ENCODE results near the gene CEMIP. TPM values are rescaled to one million over a fixed set of nuclear protein-coding genes. Genes with fewer than 3 reads are reported as not detected.

Gene CEMIP
- total and polyA plus RNA-seq, 2 of the 8 experiments (the other 6 are each of a cell fraction or from before 2014, with no cell fraction given) = 0.11 to 0.60 TPM

DNA sequence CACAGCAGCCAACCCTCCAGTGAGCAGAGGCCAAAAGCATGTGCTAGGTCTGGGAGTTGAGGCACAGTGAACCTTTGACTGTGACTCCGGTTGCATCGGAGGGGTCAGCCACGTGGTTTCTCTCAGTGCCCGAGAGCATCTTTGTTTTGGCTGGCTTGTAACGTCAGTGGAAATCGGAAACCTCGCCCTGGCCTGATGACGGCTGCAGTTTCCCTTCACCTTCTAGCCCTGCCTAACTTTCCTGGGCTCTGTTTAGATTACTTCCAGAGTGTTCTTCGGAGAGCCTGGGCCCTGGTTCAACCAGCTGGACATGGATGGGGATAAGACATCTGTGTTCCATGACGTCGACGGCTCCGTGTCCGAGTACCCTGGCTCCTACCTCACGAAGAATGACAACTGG is 153.8 kb downstream of the CEMIP start (continued):
- TF ChIP-seq, protein P1, sequence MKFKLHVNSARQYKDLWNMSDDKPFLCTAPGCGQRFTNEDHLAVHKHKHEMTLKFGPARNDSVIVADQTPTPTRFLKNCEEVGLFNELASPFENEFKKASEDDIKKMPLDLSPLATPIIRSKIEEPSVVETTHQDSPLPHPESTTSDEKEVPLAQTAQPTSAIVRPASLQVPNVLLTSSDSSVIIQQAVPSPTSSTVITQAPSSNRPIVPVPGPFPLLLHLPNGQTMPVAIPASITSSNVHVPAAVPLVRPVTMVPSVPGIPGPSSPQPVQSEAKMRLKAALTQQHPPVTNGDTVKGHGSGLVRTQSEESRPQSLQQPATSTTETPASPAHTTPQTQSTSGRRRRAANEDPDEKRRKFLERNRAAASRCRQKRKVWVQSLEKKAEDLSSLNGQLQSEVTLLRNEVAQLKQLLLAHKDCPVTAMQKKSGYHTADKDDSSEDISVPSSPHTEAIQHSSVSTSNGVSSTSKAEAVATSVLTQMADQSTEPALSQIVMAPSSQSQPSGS (IDR thresholded peaks at IDR 0.05; ENCODE audit: low read length) = no peak
- TF ChIP-seq BCL11A (IDR thresholded peaks at IDR 0.05; ENCODE audit: low read depth in 2 of 2, low read length in 2 of 2) (no peak), RXRA (IDR thresholded peaks at IDR 0.05; ENCODE audit: insufficient read depth, low read depth, low read length) (no peak), NANOG (IDR thresholded peaks at IDR 0.05; ENCODE audit: insufficient read depth, low read depth, low read length, poor library complexity, severe bottlenecking) (no peak), TAF1 (IDR thresholded peaks at IDR 0.05; ENCODE audit: low read depth, low read length) (no peak)
